CD14-positive monocyte (primary cell): ENCODE data around the gene GIT2. TPM values are rescaled to one million over a fixed set of nuclear protein-coding genes. Genes with fewer than 3 reads are reported as not detected.
A peak's percentile ranks its signal among the peaks of the same experiment; 100 is the strongest.

Experiments
- DNase-seq, 3 donors: peaks; one replicate each; pipeline ENCODE4 v3.0.0-alpha.2; 2011 to 2022
- H2AFZ ChIP-seq: 2 replicates; pipeline ENCODE4 v1.6.0; 2012; ENCODE audit warnings: mild to moderate bottlenecking, low read depth, low read length, inconsistent platforms; ENCODE audit not compliant: insufficient read depth, poor library complexity, severe bottlenecking
- H3K27ac ChIP-seq, 2 donors: 1 replicate in 1 of 2; 2 replicates in 1 of 2; pipeline ENCODE4 v1.5.1; 2012 to 2013; ENCODE audit warnings: low read length in 2 of 2, control low read depth in 1 of 2, inconsistent platforms in 1 of 2, low read depth in 1 of 2, mild to moderate bottlenecking in 1 of 2
- H3K27me3 ChIP-seq, 2 donors: one replicate each; pipeline versions ENCODE4 v1.6.0 to v1.6.1; 2011 to 2013; ENCODE audit warnings: low read length in 2 of 2; ENCODE audit not compliant: control insufficient read depth in 2 of 2, insufficient read depth in 2 of 2
- H3K36me3 ChIP-seq, 2 donors: replicated peaks in 1 of 2; 1 replicate in 1 of 2; 2 replicates in 1 of 2; pipeline versions ENCODE4 v1.5.1 to v1.6.1; 2012 to 2013; ENCODE audit warnings: low read length in 2 of 2, control low read depth in 1 of 2, inconsistent platforms in 1 of 2, mild to moderate bottlenecking in 1 of 2; ENCODE audit not compliant: insufficient read depth in 2 of 2, control insufficient read depth in 1 of 2
- H3K4me1 ChIP-seq, 2 donors: 1 replicate in 1 of 2; 2 replicates in 1 of 2; pipeline versions ENCODE4 v1.5.1 to v1.6.1; 2012 to 2013; ENCODE audit warnings: low read length in 2 of 2, control low read depth in 1 of 2, inconsistent platforms in 1 of 2, mild to moderate bottlenecking in 1 of 2, moderate library complexity in 1 of 2; ENCODE audit not compliant: insufficient read depth in 2 of 2, control insufficient read depth in 1 of 2
- H3K4me2 ChIP-seq: replicated peaks from 2 replicates; pipeline ENCODE3; 2012; ENCODE audit warnings: low read length, moderate library complexity, mild to moderate bottlenecking; ENCODE audit not compliant: poor library complexity, severe bottlenecking; ENCODE audit errors: extremely low read depth
- H3K4me3 ChIP-seq, 3 experiments: fragments of 200-600 bp in 1 of 3; sonication (generic) in 1 of 3; replicated peaks in 1 of 3; 1 replicate in 2 of 3; 2 replicates in 1 of 3; pipeline ENCODE4 v1.5.1; 2011 to 2013; ENCODE audit warnings: low read length in 3 of 3, mild to moderate bottlenecking in 3 of 3, control low read depth in 2 of 3, low read depth in 2 of 3, inconsistent platforms in 1 of 3, moderate library complexity in 1 of 3
- H3K79me2 ChIP-seq: 2 replicates; pipeline ENCODE4 v1.6.0; 2012; ENCODE audit warnings: mild to moderate bottlenecking, control low read depth, inconsistent platforms, low read length, moderate library complexity; ENCODE audit not compliant: insufficient read depth
- H3K9ac ChIP-seq: 2 replicates; pipeline ENCODE4 v1.6.0; 2017; ENCODE audit warnings: low read length, mild to moderate bottlenecking; ENCODE audit not compliant: insufficient read depth, poor library complexity, severe bottlenecking
- H3K9me3 ChIP-seq, 2 donors: replicated peaks in 1 of 2; 1 replicate in 1 of 2; 2 replicates in 1 of 2; pipeline versions ENCODE4 v1.5.1 to v1.6.1; 2012 to 2013; ENCODE audit warnings: low read length in 2 of 2, control low read depth in 1 of 2; ENCODE audit not compliant: control insufficient read depth in 1 of 2, insufficient read depth in 1 of 2
- H4K20me1 ChIP-seq: 2 replicates; pipeline ENCODE4 v1.6.0; 2012; ENCODE audit warnings: mild to moderate bottlenecking, low read length, control low read depth, moderate library complexity; ENCODE audit not compliant: insufficient read depth
- H3K27ac Mint-ChIP-seq, 7 donors: one replicate each; pipeline ENCODE4 v1.8.0; 2020; ENCODE audit warnings: mild to moderate bottlenecking in 7 of 7, mixed read lengths in 7 of 7, moderate library complexity in 6 of 7, inconsistent platforms in 2 of 7
- H3K27me3 Mint-ChIP-seq, 3 donors: one replicate each; pipeline ENCODE4 v1.8.0; 2021 to 2022; ENCODE audit warnings: low read depth in 3 of 3, mild to moderate bottlenecking in 3 of 3, mixed read lengths in 3 of 3, moderate library complexity in 3 of 3, inconsistent platforms in 1 of 3
- H3K36me3 Mint-ChIP-seq, 2 donors: one replicate each; pipeline ENCODE4 v1.8.0; 2020; ENCODE audit warnings: mixed read lengths in 2 of 2, inconsistent platforms in 1 of 2, mild to moderate bottlenecking in 1 of 2
- H3K4me1 Mint-ChIP-seq: one replicate; pipeline ENCODE4 v1.8.0; 2020; ENCODE audit warnings: mild to moderate bottlenecking, mixed read lengths
- H3K4me3 Mint-ChIP-seq, 2 donors: one replicate each; pipeline ENCODE4 v1.8.0; 2020; ENCODE audit warnings: mild to moderate bottlenecking in 2 of 2, mixed read lengths in 2 of 2, moderate library complexity in 1 of 2
- H3K9me3 Mint-ChIP-seq, 7 donors: one replicate each; pipeline ENCODE4 v1.8.0; 2020 to 2022; ENCODE audit warnings: mixed read lengths in 7 of 7, mild to moderate bottlenecking in 6 of 7, moderate library complexity in 6 of 7, inconsistent platforms in 2 of 7
- CTCF ChIP-seq: fragments of 200-600 bp; IDR thresholded peaks from one replicate; pipeline ENCODE4 v1.8.0; 2022; ENCODE audit warnings: antibody characterized with exemption, mild to moderate bottlenecking
- WGBS: methylation state at CpG from one replicate; pipeline ENCODE4 v1.1.5; 2013; ENCODE audit warnings: missing lambda C conversion rate; ENCODE audit not compliant: insufficient coverage; 5-methylcytosine and 5-hydroxymethylcytosine counted together
- intact Hi-C, 2 donors: fragments of 100-400 bp; cut with micrococcal nuclease; formaldehyde crosslinking; loops; one replicate each; pipeline versions ENCODE4 v1.15.0 to v1.15.1; 2023
- polyA plus RNA-seq, 3 donors: library from polyadenylated mRNA; depleted of rRNA in 1 of 3; unstranded in 2 of 3; stranded (reverse) in 1 of 3; fragments of 300-500 nt in 2 of 3; fragments of >200 nt in 1 of 3; fragmentation: Illumina TruSeq in 2 of 3; gene quantifications; 1 replicate in 2 of 3; 2 replicates in 1 of 3; pipeline ENCODE4 v1.2.3, GENCODE V29; 2012 to 2021

The GIT2 gene
- polyA plus RNA-seq, 3 donors = 75.8 to 139 (median 98.8) TPM

- H3K36me3 ChIP-seq = peaks cover 69 to 95% of the 10 kb centered on the region in 2 donors
- intact Hi-C loops = no loop called here
- no peak overlapping the region for H3K9ac ChIP-seq
- Mint-ChIP-seq H3K4me1 (no peaks in the 10 kb centered on the region), H3K27ac (peak overlapping the region in 2 of 7 donors; percentile 43 to 52), H3K27me3 (no peaks in the 10 kb centered on the region), H3K9me3 (no peaks in the 10 kb centered on the region), H3K4me3 (no peak overlapping the region), H3K36me3 (peaks cover 54 to 87% of the 10 kb centered on the region in 2 donors)
- H3K79me2 ChIP-seq = no peaks in the 10 kb centered on the region
- no peak for DNase-seq
- H3K27me3 ChIP-seq = no peaks in the 10 kb centered on the region
- H3K9me3 ChIP-seq = no peaks in the 10 kb centered on the region
- H4K20me1 ChIP-seq = peaks cover 7% of the 10 kb centered on the region
- H3K27ac ChIP-seq = peak overlapping the region in 1 of 2 donors; percentile 9
- WGBS = 93% methylated on average over 3 of the region's 5 CpGs
- H3K4me2 ChIP-seq = no peak overlapping the region
- no peak overlapping the region for H2AFZ ChIP-seq
- H3K4me1 ChIP-seq = no peaks in the 10 kb centered on the region
- H3K4me3 ChIP-seq = no peak overlapping the region
- no peak for TF ChIP-seq CTCF
These were observed 73.1 kb downstream of the GIT2 start for GRCh38 chr12:109923038-109923437.

DNA sequence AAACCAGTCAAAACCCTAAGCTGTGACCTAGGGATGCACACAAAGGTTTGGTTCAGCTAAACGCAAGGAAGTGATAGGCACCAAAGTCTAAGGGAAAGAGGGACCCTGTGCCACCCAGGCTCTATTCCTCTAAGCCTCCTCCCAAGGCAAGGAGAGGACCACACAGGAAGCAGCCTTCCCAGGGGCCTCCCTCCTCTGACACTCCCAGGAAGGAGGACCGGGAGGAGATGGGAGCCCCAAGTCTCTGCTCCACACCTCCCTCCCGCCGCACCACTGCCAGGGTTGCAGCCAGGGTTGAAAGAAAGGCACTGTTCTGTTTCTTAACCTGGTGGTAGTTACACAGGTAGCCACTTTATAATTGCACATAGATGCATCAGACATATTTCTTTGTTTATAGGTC lies 74.2 kb downstream of the GIT2 start:
- Histone ChIP-seq H3K4me3 (no peak overlapping the region), H3K36me3 (peaks cover 75 to 95% of the 10 kb centered on the region in 2 donors), H3K9me3 (no peaks in the 10 kb centered on the region), H3K79me2 (no peaks in the 10 kb centered on the region), H3K9ac (no peak overlapping the region), H2AFZ (no peak overlapping the region), H3K4me2 (no peak overlapping the region), H4K20me1 (peaks cover 7% of the 10 kb centered on the region), H3K27ac (no peak overlapping the region), H3K4me1 (no peaks in the 10 kb centered on the region), H3K27me3 (no peaks in the 10 kb centered on the region)
- Mint-ChIP-seq H3K4me1 (no peaks in the 10 kb centered on the region), H3K36me3 (peaks cover 57 to 87% of the 10 kb centered on the region in 2 donors), H3K27ac (peak overlapping the region in 1 of 7 donors; percentile 50), H3K9me3 (no peaks in the 10 kb centered on the region), H3K4me3 (no peak overlapping the region), H3K27me3 (no peaks in the 10 kb centered on the region)
- intact Hi-C loops = no loop called here
- 80% methylated on average over 2 of the region's 4 CpGs for WGBS
- TF ChIP-seq CTCF = no peak
- DNase-seq = no peak
